KMS-11 (cell line): Measurements from ENCODE around the gene AP4M1.

Experiments
- H2AFZ ChIP-seq: fragments of 200-600 bp; sonication (generic); 2 replicates; pipeline ENCODE4 v1.6.1; 2016; ENCODE audit warnings: antibody characterized with exemption, mixed run types, low read depth
- H3K27ac ChIP-seq: fragments of 200-600 bp; sonication (generic); 2 replicates; pipeline ENCODE4 v1.6.1; 2016; ENCODE audit warnings: mild to moderate bottlenecking, mixed run types
- H3K27me3 ChIP-seq: fragments of 200-600 bp; sonication (generic); 2 replicates; pipeline ENCODE4 v1.6.1; 2017; ENCODE audit warnings: mild to moderate bottlenecking, low read depth, mixed run types, moderate library complexity; ENCODE audit not compliant: insufficient read depth
- H3K36me3 ChIP-seq: fragments of 200-600 bp; sonication (generic); 2 replicates; pipeline ENCODE4 v1.6.1; 2017; ENCODE audit warnings: mild to moderate bottlenecking, mixed run types; ENCODE audit not compliant: insufficient read depth
- H3K4me1 ChIP-seq: fragments of 200-600 bp; sonication (generic); 2 replicates; pipeline ENCODE4 v1.6.1; 2016; ENCODE audit warnings: mild to moderate bottlenecking, low read depth, mixed run types; ENCODE audit not compliant: poor library complexity, severe bottlenecking
- H3K4me2 ChIP-seq: fragments of 200-600 bp; sonication (generic); 2 replicates; pipeline ENCODE4 v1.7.0; 2016; ENCODE audit warnings: mild to moderate bottlenecking, mixed run types
- H3K4me3 ChIP-seq: fragments of 200-600 bp; sonication (generic); IDR thresholded peaks from 2 replicates; pipeline ENCODE4 v1.6.1; 2017; ENCODE audit warnings: low read depth, low read length, mixed read lengths; ENCODE audit not compliant: insufficient read depth
- H3K79me2 ChIP-seq: fragments of 200-600 bp; sonication (generic); 2 replicates; pipeline ENCODE4 v1.6.1; 2016; ENCODE audit warnings: low read depth, mixed run types; ENCODE audit not compliant: insufficient read depth
- H3K9ac ChIP-seq: fragments of 200-600 bp; sonication (generic); 2 replicates; pipeline ENCODE4 v1.6.1; 2016; ENCODE audit warnings: mild to moderate bottlenecking, mixed run types
- H4K20me1 ChIP-seq: fragments of 200-600 bp; sonication (generic); 2 replicates; pipeline ENCODE4 v1.6.1; 2016; ENCODE audit warnings: mild to moderate bottlenecking, mixed run types; ENCODE audit not compliant: insufficient read depth
- TF ChIP-seq, protein P1 (sequence below): fragments of 200-600 bp; sonication (generic); conservative IDR thresholded peaks from 2 replicates; pipeline ENCODE4 v1.6.1; 2017; ENCODE audit warnings: low read depth, mild to moderate bottlenecking, antibody characterized with exemption, low read length, moderate library complexity, mixed read lengths

AP4M1 gene

DNA sequence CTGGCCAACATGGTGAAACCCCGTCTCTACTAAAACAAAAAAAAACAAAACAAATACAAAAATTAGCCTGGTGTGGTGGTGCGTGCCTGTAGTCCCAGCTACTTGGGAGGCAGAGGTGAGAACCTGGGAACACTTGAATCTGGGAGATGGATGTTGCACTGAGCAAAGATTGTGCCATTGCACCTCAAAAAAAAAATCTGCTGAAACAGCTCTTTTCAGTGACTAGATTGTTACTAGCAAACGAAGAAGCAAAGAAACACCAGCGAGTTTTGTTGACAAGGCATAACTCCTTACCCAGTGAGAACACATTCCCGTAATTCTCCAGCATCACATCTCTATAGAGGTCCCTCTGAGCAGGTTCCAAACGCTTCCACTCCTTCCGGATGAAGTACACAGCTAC, 26.6 kb upstream of the AP4M1 start:
- H3K36me3 ChIP-seq, result peaks cover 32% of the 10 kb centered on the region; the same call in 1 of the 2 replicates
- H2AFZ ChIP-seq, result no peak overlapping the region
- no peak overlapping the region for H3K9ac ChIP-seq
- no peak overlapping the region for H3K4me3 ChIP-seq
- H3K4me2 ChIP-seq, result no peak overlapping the region
- no peaks in the 10 kb centered on the region for H3K27me3 ChIP-seq
- no peaks in the 10 kb centered on the region for H3K4me1 ChIP-seq
- TF ChIP-seq, protein P1, sequence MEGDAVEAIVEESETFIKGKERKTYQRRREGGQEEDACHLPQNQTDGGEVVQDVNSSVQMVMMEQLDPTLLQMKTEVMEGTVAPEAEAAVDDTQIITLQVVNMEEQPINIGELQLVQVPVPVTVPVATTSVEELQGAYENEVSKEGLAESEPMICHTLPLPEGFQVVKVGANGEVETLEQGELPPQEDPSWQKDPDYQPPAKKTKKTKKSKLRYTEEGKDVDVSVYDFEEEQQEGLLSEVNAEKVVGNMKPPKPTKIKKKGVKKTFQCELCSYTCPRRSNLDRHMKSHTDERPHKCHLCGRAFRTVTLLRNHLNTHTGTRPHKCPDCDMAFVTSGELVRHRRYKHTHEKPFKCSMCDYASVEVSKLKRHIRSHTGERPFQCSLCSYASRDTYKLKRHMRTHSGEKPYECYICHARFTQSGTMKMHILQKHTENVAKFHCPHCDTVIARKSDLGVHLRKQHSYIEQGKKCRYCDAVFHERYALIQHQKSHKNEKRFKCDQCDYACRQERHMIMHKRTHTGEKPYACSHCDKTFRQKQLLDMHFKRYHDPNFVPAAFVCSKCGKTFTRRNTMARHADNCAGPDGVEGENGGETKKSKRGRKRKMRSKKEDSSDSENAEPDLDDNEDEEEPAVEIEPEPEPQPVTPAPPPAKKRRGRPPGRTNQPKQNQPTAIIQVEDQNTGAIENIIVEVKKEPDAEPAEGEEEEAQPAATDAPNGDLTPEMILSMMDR, result no peak
- H3K27ac ChIP-seq, result no peak overlapping the region
- H4K20me1 ChIP-seq, result no peaks in the 10 kb centered on the region
- peaks cover 21% of the 10 kb centered on the region for H3K79me2 ChIP-seq

DNA sequence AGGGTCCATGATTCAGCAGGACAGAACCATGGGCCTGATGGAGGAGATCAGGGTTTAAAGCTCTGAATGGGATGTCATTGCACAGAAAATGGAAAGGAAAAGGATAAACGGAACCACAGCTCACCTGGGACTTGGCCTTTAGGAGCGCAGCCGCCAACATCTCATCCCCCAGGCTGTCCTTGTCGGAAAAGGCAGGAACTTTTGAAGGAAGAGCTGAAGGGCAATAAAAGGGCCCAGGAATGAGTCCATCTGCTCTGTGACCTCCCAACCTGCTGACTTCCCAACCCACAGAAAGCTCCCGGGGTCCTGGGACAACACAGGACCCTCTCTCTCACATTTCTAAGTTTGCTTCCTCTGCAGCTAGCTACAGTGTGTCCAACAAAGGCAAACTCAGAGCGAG, 26.0 kb upstream of the AP4M1 start:
- Histone ChIP-seq H3K36me3 (peaks cover 34% of the 10 kb centered on the region; the same call in 1 of the 2 replicates), H4K20me1 (no peaks in the 10 kb centered on the region), H3K4me1 (peaks cover 2% of the 10 kb centered on the region), H3K27ac (no peak overlapping the region), H3K79me2 (peaks cover 26% of the 10 kb centered on the region), H3K27me3 (no peaks in the 10 kb centered on the region), H3K4me3 (no peak overlapping the region), H3K9ac (no peak overlapping the region), H2AFZ (no peak overlapping the region), H3K4me2 (no peak overlapping the region)
- TF ChIP-seq, protein P1, result no peak

DNA sequence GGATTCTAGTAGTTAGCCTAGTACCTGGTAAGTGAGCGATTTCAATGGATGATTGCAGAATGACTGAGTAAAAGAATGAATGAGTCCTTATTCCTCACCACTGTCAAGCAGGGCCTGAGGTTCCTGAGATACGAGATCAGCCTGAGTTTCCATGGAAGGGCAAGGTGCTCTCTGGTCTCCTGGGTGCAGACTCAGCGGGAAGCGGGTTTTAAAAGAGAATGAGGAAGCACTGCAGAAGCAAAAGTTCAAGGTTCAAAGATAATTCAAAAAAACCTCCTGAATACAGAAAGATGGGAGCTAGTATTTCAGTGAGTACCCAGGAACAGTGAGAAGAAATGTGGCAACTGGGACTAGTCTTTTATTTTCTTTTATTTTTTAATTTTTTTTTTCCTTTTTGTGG, 24.2 kb upstream of the AP4M1 start:
- Histone ChIP-seq H2AFZ (no peak overlapping the region), H3K79me2 (peaks cover 37% of the 10 kb centered on the region), H3K4me1 (peaks cover 8% of the 10 kb centered on the region), H3K27ac (no peak overlapping the region), H3K4me3 (no peak overlapping the region), H3K27me3 (no peaks in the 10 kb centered on the region), H3K36me3 (peaks cover 27% of the 10 kb centered on the region; the same call in 1 of the 2 replicates), H3K9ac (no peak overlapping the region), H4K20me1 (no peaks in the 10 kb centered on the region), H3K4me2 (no peak overlapping the region)
- TF ChIP-seq, protein P1, result no peak

DNA sequence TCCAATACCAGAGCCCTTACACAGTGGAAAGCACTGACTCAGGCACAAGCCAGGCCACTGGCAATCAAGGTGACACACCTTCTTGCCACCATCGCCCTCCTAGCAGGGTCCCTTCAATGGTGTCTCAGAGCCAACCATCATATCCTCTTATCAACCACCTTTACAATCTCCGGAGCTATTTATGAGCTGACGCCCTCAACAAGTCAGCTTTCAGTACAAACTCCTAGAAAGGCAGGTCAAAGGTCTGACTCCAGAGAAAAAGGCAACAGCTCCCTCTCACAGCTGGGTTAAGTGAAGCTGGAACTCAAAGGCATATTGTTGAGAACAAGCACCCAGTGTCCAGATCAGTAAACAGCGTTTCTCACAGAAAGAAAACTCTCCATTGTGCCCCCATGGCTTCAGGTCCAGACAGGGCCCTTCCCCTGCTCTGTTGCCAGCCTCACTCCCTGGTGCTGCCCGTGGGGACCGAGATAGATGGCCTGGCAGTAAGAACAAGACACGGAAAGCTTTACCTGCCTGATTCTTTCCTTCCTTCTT, 22.4 kb upstream of the AP4M1 start:
- Histone ChIP-seq H3K4me2 (no peak overlapping the region), H2AFZ (no peak overlapping the region), H3K9ac (no peak overlapping the region), H3K79me2 (peaks cover 37% of the 10 kb centered on the region), H3K27me3 (no peaks in the 10 kb centered on the region; the same call in 1 of the 2 replicates), H3K36me3 (peaks cover 22% of the 10 kb centered on the region; the same call in 1 of the 2 replicates), H4K20me1 (no peaks in the 10 kb centered on the region), H3K27ac (no peak overlapping the region), H3K4me1 (peaks cover 18% of the 10 kb centered on the region), H3K4me3 (no peak overlapping the region)
- TF ChIP-seq, protein P1, result no peak
